ENCODE measurements around the gene STK24. TPM values are rescaled to one million over a fixed set of nuclear protein-coding genes. Genes with fewer than 3 reads are reported as not detected.
A peak's percentile ranks its signal among the peaks of the same experiment; 100 is the strongest.

STK24 gene
- total RNA-seq, 1 donor from 2014 or later = 88.4 TPM

- no peak overlapping the region for H3K27ac Mint-ChIP-seq
- peaks cover 5% of the 10 kb centered on the region for H3K4me1 Mint-ChIP-seq
- peak in 1 of 2 experiments; percentile 66 for DNase-seq (ENCODE audit: low spot score in 2 of 2, unreplicated experiment in 2 of 2)
- peaks cover 40% of the 10 kb centered on the region for H3K36me3 Mint-ChIP-seq
- H3K4me3 Mint-ChIP-seq = no peak overlapping the region
- no peaks in the 10 kb centered on the region for H3K9me3 Mint-ChIP-seq
- no peaks in the 10 kb centered on the region for H3K27me3 Mint-ChIP-seq (ENCODE audit: low read depth)
- TF ChIP-seq CTCF (IDR thresholded peaks at IDR 0.05; ENCODE audit: unreplicated experiment) = no peak
Observed at GRCh38 chr13:98466634-98467236, 110.2 kb downstream of the STK24 start.

- Mint-ChIP-seq H3K4me3 (no peak overlapping the region), H3K27me3 (ENCODE audit: low read depth) (no peaks in the 10 kb centered on the region), H3K9me3 (no peaks in the 10 kb centered on the region), H3K36me3 (peaks cover 41% of the 10 kb centered on the region), H3K27ac (peak overlapping the region; percentile 64), H3K4me1 (peaks cover 5% of the 10 kb centered on the region)
- no peak for TF ChIP-seq CTCF (IDR thresholded peaks at IDR 0.05; ENCODE audit: unreplicated experiment)
- no peak for DNase-seq (ENCODE audit: low spot score in 2 of 2, unreplicated experiment in 2 of 2)
Observed at GRCh38 chr13:98462946-98463345, 114.0 kb downstream of the STK24 start.

- DNase-seq (ENCODE audit: low spot score in 2 of 2, unreplicated experiment in 2 of 2) = no peak
- H3K27ac Mint-ChIP-seq = no peak overlapping the region
- no peaks in the 10 kb centered on the region for H3K9me3 Mint-ChIP-seq
- TF ChIP-seq CTCF (IDR thresholded peaks at IDR 0.05; ENCODE audit: unreplicated experiment) = no peak
- H3K36me3 Mint-ChIP-seq = peaks cover 41% of the 10 kb centered on the region
- H3K4me3 Mint-ChIP-seq = no peak overlapping the region
- no peaks in the 10 kb centered on the region for H3K27me3 Mint-ChIP-seq (ENCODE audit: low read depth)
- peaks cover 5% of the 10 kb centered on the region for H3K4me1 Mint-ChIP-seq
Observed at GRCh38 chr13:98462241-98462882, 114.5 kb downstream of the STK24 start.

GRCh38 chr13:98461486-98462240 is 115.2 kb downstream of the STK24 start:
- peaks cover 5% of the 10 kb centered on the region for H3K4me1 Mint-ChIP-seq
- no peaks in the 10 kb centered on the region for H3K27me3 Mint-ChIP-seq (ENCODE audit: low read depth)
- no peak overlapping the region for H3K4me3 Mint-ChIP-seq
- no peaks in the 10 kb centered on the region for H3K9me3 Mint-ChIP-seq
- no peak overlapping the region for H3K27ac Mint-ChIP-seq
- no peak for DNase-seq (ENCODE audit: low spot score in 2 of 2, unreplicated experiment in 2 of 2)
- TF ChIP-seq CTCF (IDR thresholded peaks at IDR 0.05; ENCODE audit: unreplicated experiment) = no peak
- H3K36me3 Mint-ChIP-seq = peaks cover 43% of the 10 kb centered on the region

GRCh38 chr13:98460516-98460915 is 116.4 kb downstream of the STK24 start:
- H3K27ac Mint-ChIP-seq = no peak overlapping the region
- H3K9me3 Mint-ChIP-seq = no peaks in the 10 kb centered on the region
- peaks cover 46% of the 10 kb centered on the region for H3K36me3 Mint-ChIP-seq
- TF ChIP-seq CTCF (IDR thresholded peaks at IDR 0.05; ENCODE audit: unreplicated experiment) = no peak
- no peaks in the 10 kb centered on the region for H3K27me3 Mint-ChIP-seq (ENCODE audit: low read depth)
- H3K4me1 Mint-ChIP-seq = peaks cover 5% of the 10 kb centered on the region
- no peak overlapping the region for H3K4me3 Mint-ChIP-seq
- DNase-seq (ENCODE audit: low spot score in 2 of 2, unreplicated experiment in 2 of 2) = no peak

Data from mesothelial cell of epicardium (in vitro differentiated cells).